ENCODE data around the gene SSBP4. TPM values are rescaled to one million over a fixed set of nuclear protein-coding genes. Genes with fewer than 3 reads are reported as not detected.
A peak's percentile ranks its signal among the peaks of the same experiment; 100 is the strongest.

SSBP4 gene
- total RNA-seq, 1 experiment from 2014 or later = 46.1 TPM

GRCh38 chr19:18465214-18465963 is 46.2 kb downstream of the SSBP4 start:
- Histone ChIP-seq H3K27me3 (ENCODE audit: insufficient read depth, low read length) (no peaks in the 10 kb centered on the region), H4K20me1 (ENCODE audit: control insufficient read depth, insufficient read depth, insufficient read length) (no peaks in the 10 kb centered on the region), H2AK5ac (ENCODE audit: insufficient read length, low read length) (no peak overlapping the region), H3K4me1 (ENCODE audit: insufficient read depth, low read length) (no peaks in the 10 kb centered on the region), H3K23me2 (ENCODE audit: insufficient read length, low read depth, low read length, poor library complexity, severe bottlenecking) (no peaks in the 10 kb centered on the region), H2BK120ac (ENCODE audit: low read depth, low read length, poor library complexity, severe bottlenecking) (no peak overlapping the region), H3K9me3 (ENCODE audit: control insufficient read depth, low read depth, low read length) (no peaks in the 10 kb centered on the region), H3K27ac (ENCODE audit: insufficient read length, low read depth, low read length) (no peak overlapping the region), H4K8ac (replicated peaks; ENCODE audit: insufficient read length, low read depth, low read length) (no peak overlapping the region), H3K79me2 (ENCODE audit: insufficient read depth, low read length) (no peaks in the 10 kb centered on the region), H3K79me1 (ENCODE audit: insufficient read depth, low read depth, low read length, poor library complexity, severe bottlenecking) (no peaks in the 10 kb centered on the region), H2BK20ac (ENCODE audit: low read depth, low read length, poor library complexity, severe bottlenecking) (no peak overlapping the region), H3K56ac (ENCODE audit: insufficient read length, low read depth, low read length) (no peak overlapping the region), H3K23ac (ENCODE audit: insufficient read length, low read depth, low read length) (no peak overlapping the region), H2AFZ (ENCODE audit: low read length) (no peak overlapping the region), H3K14ac (ENCODE audit: insufficient read depth, low read length) (no peak overlapping the region), H3K4me2 (ENCODE audit: insufficient read depth, insufficient read length, low read length) (no peak overlapping the region), H3T11ph (ENCODE audit: low read length) (no peak overlapping the region), H3K9ac (ENCODE audit: extremely low read depth, insufficient read length, low read length) (no peak overlapping the region), H4K5ac (ENCODE audit: insufficient read length, low read depth, low read length) (no peak overlapping the region), H2BK5ac (ENCODE audit: insufficient read length, low read length) (no peak overlapping the region), H3K4ac (ENCODE audit: low read depth, low read length) (no peak overlapping the region), H3K18ac (ENCODE audit: insufficient read length, low read depth, low read length) (no peak overlapping the region), H4K91ac (ENCODE audit: insufficient read length, low read depth, low read length) (no peak overlapping the region), H2BK15ac (ENCODE audit: low read depth, low read length) (no peak overlapping the region), H2BK12ac (ENCODE audit: insufficient read length, low read depth, low read length) (no peak overlapping the region)
- Mint-ChIP-seq H3K4me3 (peak overlapping the region in 1 of 2 experiments; percentile 20; a peak in 1 of 5 replicates), H3K9me3 (no peaks in the 10 kb centered on the region), H3K4me1 (peaks cover 4 to 8% of the 10 kb centered on the region in 2 experiments), H3K36me3 (ENCODE audit: insufficient read depth in 1 of 3, low read depth in 3 of 3) (peaks cover 6 to 28% (median 25%) of the 10 kb centered on the region in 3 experiments; a peak in 6 of 7 replicates), H3K27me3 (ENCODE audit: low read depth) (no peaks in the 10 kb centered on the region; the same call in 1 of the 2 replicates), H3K27ac (peak overlapping the region in 2 of 3 experiments; percentile 46 to 59; a peak in 4 of 7 replicates)
- no peak for DNase-seq
- WGBS (ENCODE audit: extremely low coverage, insufficient read length, low lambda C conversion rate) = no CpG with 5 or more reads among the region's 30 CpGs
- TF ChIP-seq, protein P1, sequence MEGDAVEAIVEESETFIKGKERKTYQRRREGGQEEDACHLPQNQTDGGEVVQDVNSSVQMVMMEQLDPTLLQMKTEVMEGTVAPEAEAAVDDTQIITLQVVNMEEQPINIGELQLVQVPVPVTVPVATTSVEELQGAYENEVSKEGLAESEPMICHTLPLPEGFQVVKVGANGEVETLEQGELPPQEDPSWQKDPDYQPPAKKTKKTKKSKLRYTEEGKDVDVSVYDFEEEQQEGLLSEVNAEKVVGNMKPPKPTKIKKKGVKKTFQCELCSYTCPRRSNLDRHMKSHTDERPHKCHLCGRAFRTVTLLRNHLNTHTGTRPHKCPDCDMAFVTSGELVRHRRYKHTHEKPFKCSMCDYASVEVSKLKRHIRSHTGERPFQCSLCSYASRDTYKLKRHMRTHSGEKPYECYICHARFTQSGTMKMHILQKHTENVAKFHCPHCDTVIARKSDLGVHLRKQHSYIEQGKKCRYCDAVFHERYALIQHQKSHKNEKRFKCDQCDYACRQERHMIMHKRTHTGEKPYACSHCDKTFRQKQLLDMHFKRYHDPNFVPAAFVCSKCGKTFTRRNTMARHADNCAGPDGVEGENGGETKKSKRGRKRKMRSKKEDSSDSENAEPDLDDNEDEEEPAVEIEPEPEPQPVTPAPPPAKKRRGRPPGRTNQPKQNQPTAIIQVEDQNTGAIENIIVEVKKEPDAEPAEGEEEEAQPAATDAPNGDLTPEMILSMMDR (conservative IDR thresholded peaks at IDR 0.05) = no peak

Measured in H9 (cell line).